ENCODE results near the gene ZNHIT2.

Gene ZNHIT2

GRCh38 chr11:65117206-65118096, at the start of gene ZNHIT2:
Gene ZNHIT2 (minus strand): TSS chr11:65117701. CDS start chr11:65117653, 48 bp downstream.
- TF ChIP-seq CTCF (IDR thresholded peaks at IDR 0.05; ENCODE audit: control extremely low read depth, extremely low read depth, low read depth, missing control alignments): peak; percentile 84
- POLR2A ChIA-PET: interaction anchor here (0.6 to 1.3 kb wide), 10 partner anchors 14 to 734 kb away, joined by 3 to 7 read pairs (median 4); partner anchors contain the start of genes CDC42BPG, MALAT1, POLA2 and SF1

GRCh38 chr11:65166893-65167292, 49.4 kb upstream of the ZNHIT2 start:
- no peak for DNase-seq (ENCODE audit: extremely low spot score)
- POLR2A ChIA-PET: no interaction called here
- CTCF ChIA-PET: interaction anchor here (1.4 to 1.6 kb wide), 2 partner anchors 14 to 149 kb away, joined by 3 to 4 read pairs; partner anchors contain the start of gene CAPN1
- no peak for TF ChIP-seq CTCF (IDR thresholded peaks at IDR 0.05; ENCODE audit: control extremely low read depth, extremely low read depth, low read depth, missing control alignments)

More at GRCh38 chr11:65117206-65118096, at the start of gene ZNHIT2:
- CTCF ChIA-PET: interaction anchor here (0.6 to 7.2 kb wide), 24 partner anchors 9 to 269 kb away, joined by 3 to 73 read pairs (median 5); partner anchors contain the start of genes ARL2, CAPN1, SAC3D1 and SYVN1
- peak; percentile 95 for DNase-seq (ENCODE audit: extremely low spot score)

- ChIA-PET CTCF (interaction anchor here (0.9 kb wide), 1 partner anchor 88 kb away, joined by 3 read pairs; no protein-coding TSS in a partner anchor), POLR2A (no interaction called here)
- TF ChIP-seq CTCF (IDR thresholded peaks at IDR 0.05; ENCODE audit: control extremely low read depth, extremely low read depth, low read depth, missing control alignments): no peak
- DNase-seq (ENCODE audit: extremely low spot score): no peak
Observed at GRCh38 chr11:65165410-65166317, 48.2 kb upstream of the ZNHIT2 start.

GRCh38 chr11:65163684-65164083, 46.2 kb upstream of the ZNHIT2 start:
- ChIA-PET CTCF (interaction anchor here (1.1 kb wide), 1 partner anchor 315 kb away, joined by 3 read pairs; no protein-coding TSS in a partner anchor), POLR2A (no interaction called here)
- TF ChIP-seq CTCF (IDR thresholded peaks at IDR 0.05; ENCODE audit: control extremely low read depth, extremely low read depth, low read depth, missing control alignments): no peak
- no peak for DNase-seq (ENCODE audit: extremely low spot score)

DNA sequence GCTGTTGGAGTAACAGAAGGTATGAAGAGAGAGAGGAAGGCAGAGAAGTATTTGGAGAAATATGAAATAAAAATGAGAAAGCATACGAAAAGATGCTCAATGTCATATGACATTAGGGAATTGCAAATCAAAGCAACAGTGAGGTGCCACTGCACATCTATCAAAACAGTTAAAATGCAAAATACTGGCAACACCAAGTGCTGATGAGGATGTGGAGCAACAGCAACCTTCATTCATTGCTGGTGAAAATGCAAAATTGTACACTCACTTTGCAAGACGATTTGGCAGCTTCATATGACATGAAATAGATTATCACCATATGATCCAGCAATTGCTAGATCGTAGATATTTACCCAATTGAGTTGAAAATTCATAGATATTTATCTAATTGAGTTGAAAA, 43.1 kb upstream of the ZNHIT2 start:
- DNase-seq (ENCODE audit: extremely low spot score): no peak
- ChIA-PET POLR2A (no interaction called here), CTCF (no interaction called here)
- no peak for TF ChIP-seq CTCF (IDR thresholded peaks at IDR 0.05; ENCODE audit: control extremely low read depth, extremely low read depth, low read depth, missing control alignments)

DNA sequence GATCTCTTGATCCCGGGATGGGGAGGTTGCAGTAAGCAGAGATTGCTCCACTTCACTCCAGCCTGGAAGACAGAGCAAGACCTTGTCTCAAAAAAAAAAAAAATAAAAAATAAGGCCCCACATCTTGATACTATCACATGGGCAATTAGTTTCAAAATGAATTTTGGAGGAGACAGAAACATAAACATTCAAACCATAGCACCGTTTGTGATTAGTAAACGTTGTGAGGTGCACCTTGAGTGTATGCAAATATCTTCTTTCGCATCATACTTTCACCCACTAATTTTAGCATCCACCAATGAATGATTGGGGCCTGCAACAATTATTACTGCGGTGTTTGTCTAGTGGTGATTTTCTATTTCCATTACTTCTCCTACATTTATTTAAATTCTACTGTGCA, 41.5 kb upstream of the ZNHIT2 start:
- no peak for TF ChIP-seq CTCF (IDR thresholded peaks at IDR 0.05; ENCODE audit: control extremely low read depth, extremely low read depth, low read depth, missing control alignments)
- ChIA-PET POLR2A (no interaction called here), CTCF (interaction anchor here (1.2 kb wide), 1 partner anchor 42 kb away, joined by 3 read pairs; the partner anchor contains the start of gene ZNHIT2)
- peak; percentile 55 for DNase-seq (ENCODE audit: extremely low spot score)

Data from GM10248 (cell line).